DLD1 (cell line): ENCODE results near the gene RNPC3.
"Not testable (repeated sequence)": the region's sequence is repeated elsewhere in the genome, so short reads cannot be mapped to it uniquely, and the experiment has no call there.

Experiments used
- in situ Hi-C: cut with HindIII; loops from 2 replicates; pipeline ENCODE4 v1.10.0; 2017; ENCODE audit warnings: low sequenced_read_pairs

The RNPC3 gene

DNA sequence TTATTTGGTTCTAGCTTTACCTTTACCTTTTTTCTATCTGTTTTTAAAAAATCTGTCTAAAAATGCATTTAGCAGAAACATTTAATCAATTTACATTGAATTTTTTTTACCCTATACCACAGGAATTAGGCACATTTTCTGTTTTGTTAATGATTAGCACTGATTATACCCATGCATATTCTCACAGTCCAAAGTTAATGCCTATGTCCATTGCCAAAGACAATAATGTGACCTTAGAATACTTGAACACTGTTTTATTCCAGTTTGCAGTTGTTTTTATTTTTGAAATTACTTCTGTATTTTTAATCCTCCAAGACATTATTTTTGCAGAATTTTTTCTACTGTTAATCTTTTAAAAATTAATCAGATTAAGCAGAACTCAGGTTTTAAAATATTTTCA lies 34.9 kb downstream of the RNPC3 start:
- in situ Hi-C loops: no loop called here

DNA sequence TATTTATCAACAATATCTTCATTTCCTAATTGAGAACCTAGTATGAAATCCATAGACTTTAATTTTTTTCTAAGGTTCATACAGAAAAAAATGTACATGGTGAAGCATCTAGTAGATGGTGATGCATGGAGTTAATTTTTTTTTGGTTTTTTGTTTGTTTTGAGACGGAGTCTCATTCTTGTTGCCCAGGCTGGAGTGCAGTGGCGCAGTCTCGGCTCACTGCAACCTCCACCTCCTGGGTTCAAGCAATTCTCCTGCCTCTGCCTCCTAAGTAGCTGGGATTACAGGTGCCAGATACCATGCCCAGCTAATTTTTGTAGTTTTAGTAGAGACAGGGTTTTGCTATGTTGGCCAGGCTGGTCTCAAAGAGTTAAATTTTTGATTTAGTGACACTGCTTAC lies 35.6 kb downstream of the RNPC3 start:
- in situ Hi-C loops: not testable (repeated sequence)

DNA sequence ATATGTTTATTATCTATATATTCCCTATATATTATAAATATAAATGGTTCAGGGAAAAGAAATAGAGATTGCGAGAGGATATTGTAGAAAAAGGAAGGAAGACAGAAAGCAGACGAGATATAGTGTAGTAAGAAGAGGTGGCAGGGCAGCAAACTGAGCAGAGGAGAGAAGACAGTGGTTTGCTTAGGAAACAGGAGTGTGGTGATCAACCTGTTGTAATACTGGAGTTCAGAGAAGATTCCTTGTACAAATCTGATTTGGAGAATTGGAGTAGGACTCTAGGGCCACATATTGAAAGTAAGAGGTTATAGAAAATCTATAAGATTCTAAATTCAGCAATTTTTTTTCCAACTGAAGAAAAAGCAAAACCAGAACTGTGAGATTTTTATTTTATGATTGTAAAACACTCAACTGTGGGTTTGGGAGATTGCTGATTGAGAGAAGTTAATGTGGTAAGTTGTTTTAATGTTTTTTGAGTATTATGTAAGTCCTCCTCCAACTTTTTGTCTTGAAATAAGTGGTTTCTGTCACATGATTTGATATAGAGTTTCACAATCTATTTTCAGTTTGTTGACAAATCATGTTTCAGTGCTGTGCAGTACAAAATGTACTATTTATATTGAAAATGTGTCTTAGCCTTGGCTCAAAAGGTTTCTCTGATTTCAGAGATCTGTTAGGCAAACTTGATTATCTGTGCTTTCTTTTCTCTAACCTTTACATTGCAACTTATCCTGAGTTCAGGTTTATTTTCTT lies 36.3 kb downstream of the RNPC3 start:
- in situ Hi-C loops: no loop called here

DNA sequence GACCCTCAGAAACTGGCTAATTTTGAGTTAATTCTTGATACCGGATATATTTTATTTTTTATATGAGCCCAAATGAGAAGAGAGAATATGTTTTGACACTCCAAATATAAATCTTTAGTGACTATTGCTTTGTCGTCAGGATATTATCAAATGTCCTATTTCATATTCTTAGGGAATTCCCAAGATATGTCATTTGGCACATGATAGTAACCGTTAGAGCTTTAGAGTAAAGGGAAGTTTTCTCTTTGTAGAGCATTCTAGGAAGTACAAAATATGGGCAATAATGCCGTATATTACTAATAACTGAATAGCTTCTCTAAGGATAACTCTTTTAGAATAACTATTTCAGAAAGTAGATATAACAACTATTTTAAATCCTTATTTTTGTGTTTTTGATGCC lies 37.6 kb downstream of the RNPC3 start:
- in situ Hi-C loops: no loop called here

DNA sequence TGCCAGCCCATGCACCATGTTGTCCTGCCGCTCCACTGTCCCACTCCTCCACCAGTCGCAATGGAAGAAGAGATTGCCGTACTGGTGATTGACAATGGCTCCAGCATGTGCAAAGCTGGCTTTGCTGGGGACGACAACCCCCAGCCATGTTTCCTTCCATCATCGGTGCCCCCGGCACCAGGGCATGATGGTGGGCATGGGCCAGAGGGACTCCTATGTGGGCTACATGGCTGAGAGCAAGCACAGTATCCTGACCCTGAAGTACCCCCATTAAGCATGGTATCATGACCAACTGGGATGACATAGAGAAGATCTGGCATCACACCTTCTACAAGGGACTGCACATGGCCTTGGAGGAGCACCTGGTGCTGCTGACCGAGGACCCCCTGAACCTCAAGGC lies 44.0 kb downstream of the RNPC3 start:
- in situ Hi-C loops: no loop called here

DNA sequence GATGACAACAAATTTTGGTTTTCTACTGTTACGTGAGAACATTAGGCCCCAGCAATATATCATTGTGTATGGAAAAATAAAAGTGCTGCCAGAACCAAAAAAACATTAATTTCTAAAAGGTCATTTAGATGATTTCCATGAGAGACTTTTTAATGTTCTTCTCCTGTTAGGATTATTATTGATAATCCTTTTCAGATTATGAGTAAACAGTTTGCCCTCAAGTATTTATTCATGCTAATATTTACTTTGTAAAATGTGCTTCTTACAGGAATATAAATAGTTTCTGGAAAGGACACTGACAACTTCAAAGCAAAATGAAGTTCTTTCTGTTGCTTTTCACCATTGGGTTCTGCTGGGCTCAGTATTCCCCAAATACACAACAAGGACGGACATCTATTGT lies 45.8 kb downstream of the RNPC3 start, which contains the start of gene AMY2B:
AMY2B (plus strand) TSS at position 301 of the 400 bp plus-strand sequence; CDS start at position 315, 14 bp downstream.
- in situ Hi-C loops: not testable (repeated sequence)

DNA sequence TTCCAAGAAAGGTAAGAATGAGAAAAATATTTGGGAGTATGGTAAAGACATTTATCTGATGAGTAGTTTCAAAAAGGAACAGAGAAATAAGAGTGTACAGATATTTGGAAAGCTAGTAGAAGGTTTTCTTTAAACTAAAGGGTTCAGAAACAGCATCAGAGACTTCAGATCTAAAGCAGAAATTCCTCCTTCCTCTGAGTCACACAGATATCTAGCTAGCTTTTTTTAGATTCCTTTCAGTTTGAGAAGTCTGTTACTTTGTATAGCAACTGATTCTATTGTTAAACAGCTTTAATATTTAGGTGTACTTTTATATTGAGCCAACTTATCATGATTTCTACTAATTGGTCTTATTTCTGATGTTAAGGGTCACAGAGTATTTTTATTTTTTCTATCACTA lies 50.6 kb downstream of the RNPC3 start:
- in situ Hi-C loops: no loop called here

DNA sequence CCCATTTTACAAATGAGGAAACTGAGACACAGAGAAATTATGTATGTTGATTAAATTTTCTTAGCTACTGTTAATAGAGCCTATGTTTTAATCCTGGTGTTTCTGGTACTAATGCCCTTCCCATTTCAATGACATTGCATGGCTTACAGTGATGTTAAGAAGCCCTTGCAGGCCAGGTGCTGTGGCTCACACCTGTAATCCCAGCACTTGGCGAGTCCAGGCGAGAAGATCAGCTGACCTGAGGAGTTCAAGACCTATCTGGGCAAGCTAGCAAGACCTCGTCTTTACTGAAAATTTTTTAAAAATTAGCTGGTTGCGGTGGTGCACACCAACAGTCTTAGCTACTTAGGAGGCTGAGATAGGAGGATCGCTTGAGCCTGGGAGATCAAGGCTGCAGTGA lies 51.3 kb downstream of the RNPC3 start:
- in situ Hi-C loops: not testable (repeated sequence)

DNA sequence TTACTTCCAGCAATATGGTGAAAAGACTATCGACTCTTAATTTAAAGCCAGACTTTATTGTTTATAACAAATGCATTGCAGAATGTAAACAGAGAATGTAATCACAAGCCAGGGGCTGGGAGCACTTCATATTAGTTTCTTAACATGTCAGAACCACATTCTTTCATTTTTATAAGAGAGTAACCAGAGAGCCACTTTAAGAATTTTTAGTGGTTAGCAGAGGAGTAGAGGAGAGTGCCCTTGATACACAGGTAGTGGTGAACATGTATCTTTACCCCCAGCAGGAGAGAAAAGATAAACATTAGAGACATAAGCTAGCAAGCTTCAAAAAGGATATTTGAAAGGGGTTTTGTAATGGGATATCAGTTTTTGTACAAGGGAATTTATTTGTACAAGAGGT lies 57.0 kb downstream of the RNPC3 start:
- in situ Hi-C loops: no loop called here

DNA sequence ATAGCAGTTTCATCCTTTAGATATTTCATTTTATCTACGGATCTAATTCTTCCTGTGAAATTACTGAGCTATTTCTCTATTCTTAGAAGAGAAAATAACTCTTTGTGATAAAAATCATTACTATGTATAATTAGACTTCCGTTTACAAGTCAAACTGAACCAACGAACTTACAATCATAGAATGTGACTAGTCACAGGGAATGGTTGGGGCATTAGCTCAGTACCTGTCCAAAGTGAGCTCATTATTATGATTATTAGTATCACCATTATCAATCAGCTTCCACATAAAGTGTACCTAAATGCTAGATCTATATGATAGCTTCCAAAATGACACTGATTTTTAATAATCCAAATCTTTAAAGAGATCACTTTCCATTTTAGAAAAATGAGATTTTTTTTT lies 58.4 kb downstream of the RNPC3 start:
- in situ Hi-C loops: no loop called here

DNA sequence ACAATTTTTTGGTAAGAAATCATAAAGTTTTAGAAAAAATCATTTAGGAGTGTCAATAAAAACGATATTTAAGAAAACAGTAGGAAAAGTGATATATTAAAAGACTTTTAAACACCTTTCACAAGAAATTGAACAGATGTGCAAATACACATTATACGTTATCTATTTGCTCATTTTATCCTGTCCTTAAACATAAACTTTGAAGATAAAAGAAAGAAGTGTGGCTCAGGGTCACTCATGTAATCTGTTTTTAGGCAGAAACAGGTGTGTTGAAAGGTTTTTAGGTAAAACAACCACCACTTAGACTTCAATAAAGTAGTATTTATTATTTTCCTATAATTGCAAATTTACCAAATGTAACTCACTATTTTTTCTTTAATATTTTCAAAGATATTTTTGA lies 59.0 kb downstream of the RNPC3 start:
- in situ Hi-C loops: no loop called here

DNA sequence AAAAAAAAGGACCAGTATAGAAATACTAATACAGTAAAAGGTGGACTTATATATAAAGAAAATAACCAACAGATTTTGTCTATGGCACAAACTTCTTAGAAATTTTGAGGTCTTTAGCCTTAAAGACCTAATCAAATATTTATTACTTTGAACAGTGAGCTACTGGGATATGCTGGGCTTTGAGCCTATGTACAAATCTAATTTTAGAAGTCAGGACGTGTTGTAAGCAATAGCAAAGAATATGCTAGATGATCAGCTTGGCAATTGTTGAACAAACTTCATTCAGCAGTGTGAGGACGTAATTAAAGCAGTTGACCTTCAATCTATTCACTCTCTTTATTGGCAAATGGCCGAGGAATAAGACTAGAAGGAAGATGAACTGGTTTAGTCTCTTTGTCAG lies 77.2 kb downstream of the RNPC3 start:
- in situ Hi-C loops: not testable (repeated sequence)
